ENCODE results near the gene CCDC192.

Gene CCDC192

GRCh38 chr5:127834554-127834953 lies 131.4 kb downstream of the CCDC192 start (continued):
- TF ChIP-seq SCRT2 (tag by site-specific recombination; IDR thresholded peaks at IDR 0.05) (peak; percentile 56; the same call in 1 of the 2 replicates), ZNF692 (tag by site-specific recombination; IDR thresholded peaks at IDR 0.05) (no peak), ELK4 (IDR thresholded peaks at IDR 0.05; ENCODE audit: borderline replicate concordance, low read depth, low read length) (no peak), ZNF707 (tag by site-specific recombination; IDR thresholded peaks at IDR 0.05) (no peak), ZNF596 (tag by site-specific recombination; IDR thresholded peaks at IDR 0.05) (peak; percentile 59; the same call in 1 of the 2 replicates), MZF1 (tag by site-specific recombination; IDR thresholded peaks at IDR 0.05; ENCODE audit: borderline replicate concordance) (no peak), PBX3 (CRISPR knock-in tag; IDR thresholded peaks at IDR 0.05) (no peak), ZFHX2 (tag by site-specific recombination; conservative IDR thresholded peaks at IDR 0.05) (no peak), ZNF843 (tag by site-specific recombination; IDR thresholded peaks at IDR 0.05) (peak; percentile 61; the same call in 1 of the 2 replicates), ZNF623 (tag by site-specific recombination; IDR thresholded peaks at IDR 0.05) (no peak), AEBP2 (tag by site-specific recombination; IDR thresholded peaks at IDR 0.05; ENCODE audit: borderline replicate concordance) (no peak), ZNF580 (tag by site-specific recombination; IDR thresholded peaks at IDR 0.05) (no peak), ZNF148 (tag by site-specific recombination; IDR thresholded peaks at IDR 0.05; ENCODE audit: borderline replicate concordance) (no peak), ZXDB (tag by site-specific recombination; IDR thresholded peaks at IDR 0.05) (peak; percentile 30; the same call in 1 of the 2 replicates), ZNF837 (tag by site-specific recombination; IDR thresholded peaks at IDR 0.05) (no peak), OSR2 (tag by site-specific recombination; IDR thresholded peaks at IDR 0.05) (0 out of 2 replicates have a peak, but pooled peaks have one; percentile 19), ZBTB49 (tag by site-specific recombination; IDR thresholded peaks at IDR 0.05; ENCODE audit: low read depth) (no peak), ZFP41 (tag by site-specific recombination; IDR thresholded peaks at IDR 0.05; ENCODE audit: borderline replicate concordance) (no peak), ZBTB8A (tag by site-specific recombination; IDR thresholded peaks at IDR 0.05) (0 out of 2 replicates have a peak, but pooled peaks have one; percentile 24), IKZF3 (tag by site-specific recombination; IDR thresholded peaks at IDR 0.05) (0 out of 2 replicates have a peak, but pooled peaks have one; percentile 43), ZNF561 (tag by site-specific recombination; IDR thresholded peaks at IDR 0.05; ENCODE audit: borderline replicate concordance) (0 out of 2 replicates have a peak, but pooled peaks have one; percentile 57), EGR2 (tag by site-specific recombination; IDR thresholded peaks at IDR 0.05; ENCODE audit: low read depth) (no peak), ZNF214 (tag by site-specific recombination; IDR thresholded peaks at IDR 0.05; ENCODE audit: borderline replicate concordance) (no peak), GLI2 (tag by site-specific recombination; IDR thresholded peaks at IDR 0.05; ENCODE audit: borderline replicate concordance, low read depth) (no peak), ZNF624 (tag by site-specific recombination; IDR thresholded peaks at IDR 0.05) (no peak), ZNF350 (tag by site-specific recombination; IDR thresholded peaks at IDR 0.05) (peak; percentile 47; the same call in 1 of the 2 replicates), ZSCAN4 (tag by site-specific recombination; IDR thresholded peaks at IDR 0.05) (no peak)
